ENCODE results near the gene TIPARP.

TIPARP gene

DNA sequence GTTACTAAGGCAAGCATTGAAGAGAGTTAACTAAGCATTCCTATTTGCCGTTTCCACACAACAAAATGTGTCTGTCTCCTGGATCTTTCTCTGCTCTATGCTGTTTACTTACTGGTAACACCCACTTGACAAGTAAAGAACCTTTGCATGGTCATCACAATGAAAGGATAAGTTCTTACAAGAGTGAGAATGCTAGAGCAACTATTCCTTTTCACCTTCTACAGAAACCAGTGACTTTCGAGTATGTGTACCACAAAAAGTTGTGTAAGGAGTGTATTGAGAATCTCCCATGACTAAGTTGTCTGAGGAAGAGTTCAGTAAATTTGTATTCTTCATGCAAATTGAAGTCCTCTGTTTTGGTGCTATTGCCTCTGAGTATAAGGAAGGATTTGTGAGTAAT lies 10.8 kb downstream of the TIPARP start:
- H2AFZ ChIP-seq (ENCODE audit: low read length) = no peak overlapping the region
- no peaks in the 10 kb centered on the region for H3F3A ChIP-seq (ENCODE audit: insufficient read depth, low read length)
- H4K20me1 ChIP-seq (ENCODE audit: insufficient read depth, low read length) = peaks cover 7% of the 10 kb centered on the region; the same call in 1 of the 2 replicates
- peaks cover 100% of the 10 kb centered on the region for H3K79me2 ChIP-seq (ENCODE audit: insufficient read depth, low read length)
- no peak overlapping the region; the same call in 1 of the 2 replicates for H3K9ac ChIP-seq (ENCODE audit: low read length)
- H3K9me2 ChIP-seq (ENCODE audit: low read depth, low read length) = no peaks in the 10 kb centered on the region
- peaks cover 60% of the 10 kb centered on the region; the same call in 1 of the 2 replicates for H3K36me3 ChIP-seq (ENCODE audit: insufficient read depth, low read length)
- H3K4me3 ChIP-seq (ENCODE audit: low read depth, low read length, poor library complexity, severe bottlenecking) = no peak overlapping the region
- H3K27ac ChIP-seq (ENCODE audit: low read depth, low read length, poor library complexity, severe bottlenecking) = no peak overlapping the region
- H3K4me2 ChIP-seq (ENCODE audit: low read length) = peak overlapping the region; percentile 22; the same call in 1 of the 2 replicates
- H3K27me3 ChIP-seq (ENCODE audit: insufficient read depth, low read length) = no peaks in the 10 kb centered on the region
- peaks cover 72% of the 10 kb centered on the region for H3K4me1 ChIP-seq (ENCODE audit: insufficient read depth, low read length, severe bottlenecking)
- no peaks in the 10 kb centered on the region for H3K9me3 ChIP-seq (ENCODE audit: low read length)
- TF ChIP-seq, protein P1, sequence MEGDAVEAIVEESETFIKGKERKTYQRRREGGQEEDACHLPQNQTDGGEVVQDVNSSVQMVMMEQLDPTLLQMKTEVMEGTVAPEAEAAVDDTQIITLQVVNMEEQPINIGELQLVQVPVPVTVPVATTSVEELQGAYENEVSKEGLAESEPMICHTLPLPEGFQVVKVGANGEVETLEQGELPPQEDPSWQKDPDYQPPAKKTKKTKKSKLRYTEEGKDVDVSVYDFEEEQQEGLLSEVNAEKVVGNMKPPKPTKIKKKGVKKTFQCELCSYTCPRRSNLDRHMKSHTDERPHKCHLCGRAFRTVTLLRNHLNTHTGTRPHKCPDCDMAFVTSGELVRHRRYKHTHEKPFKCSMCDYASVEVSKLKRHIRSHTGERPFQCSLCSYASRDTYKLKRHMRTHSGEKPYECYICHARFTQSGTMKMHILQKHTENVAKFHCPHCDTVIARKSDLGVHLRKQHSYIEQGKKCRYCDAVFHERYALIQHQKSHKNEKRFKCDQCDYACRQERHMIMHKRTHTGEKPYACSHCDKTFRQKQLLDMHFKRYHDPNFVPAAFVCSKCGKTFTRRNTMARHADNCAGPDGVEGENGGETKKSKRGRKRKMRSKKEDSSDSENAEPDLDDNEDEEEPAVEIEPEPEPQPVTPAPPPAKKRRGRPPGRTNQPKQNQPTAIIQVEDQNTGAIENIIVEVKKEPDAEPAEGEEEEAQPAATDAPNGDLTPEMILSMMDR (IDR thresholded peaks at IDR 0.05; ENCODE audit: low read length) = no peak
- no peak for TF ChIP-seq EZH2 (IDR thresholded peaks at IDR 0.05; ENCODE audit: borderline replicate concordance, low read length)

DNA sequence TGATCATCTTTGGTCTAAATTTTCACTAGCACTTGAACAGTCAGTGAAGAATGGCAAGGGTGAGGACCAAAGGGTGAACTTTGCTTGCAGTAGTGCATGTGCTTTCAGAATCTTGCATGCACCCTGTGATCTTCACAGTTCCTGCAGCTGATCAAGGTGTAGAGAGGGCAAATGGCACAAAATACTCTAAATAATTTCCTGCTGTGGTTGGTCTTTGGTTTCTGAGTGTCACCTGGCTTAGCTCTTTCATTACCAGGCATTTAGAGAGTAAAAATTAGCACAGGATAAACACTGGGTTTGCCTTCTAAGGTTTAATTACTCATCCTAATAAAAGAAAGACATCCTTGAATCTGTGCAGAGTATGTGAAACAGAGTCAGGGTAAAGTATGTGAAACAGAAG lies 11.4 kb downstream of the TIPARP start:
- Histone ChIP-seq H3K27me3 (ENCODE audit: insufficient read depth, low read length) (no peaks in the 10 kb centered on the region), H3K9me3 (ENCODE audit: low read length) (no peaks in the 10 kb centered on the region), H3K9ac (ENCODE audit: low read length) (no peak overlapping the region), H3F3A (ENCODE audit: insufficient read depth, low read length) (no peaks in the 10 kb centered on the region), H3K4me2 (ENCODE audit: low read length) (peak overlapping the region; percentile 22; the same call in 1 of the 2 replicates), H4K20me1 (ENCODE audit: insufficient read depth, low read length) (peaks cover 7% of the 10 kb centered on the region; the same call in 1 of the 2 replicates), H2AFZ (ENCODE audit: low read length) (no peak overlapping the region), H3K79me2 (ENCODE audit: insufficient read depth, low read length) (peaks cover 100% of the 10 kb centered on the region), H3K36me3 (ENCODE audit: insufficient read depth, low read length) (peaks cover 55% of the 10 kb centered on the region; the same call in 1 of the 2 replicates), H3K27ac (ENCODE audit: low read depth, low read length, poor library complexity, severe bottlenecking) (peak overlapping the region; percentile 2), H3K9me2 (ENCODE audit: low read depth, low read length) (no peaks in the 10 kb centered on the region), H3K4me1 (ENCODE audit: insufficient read depth, low read length, severe bottlenecking) (peaks cover 67% of the 10 kb centered on the region), H3K4me3 (ENCODE audit: low read depth, low read length, poor library complexity, severe bottlenecking) (no peak overlapping the region)
- TF ChIP-seq, protein P1 (IDR thresholded peaks at IDR 0.05; ENCODE audit: low read length) = no peak

DNA sequence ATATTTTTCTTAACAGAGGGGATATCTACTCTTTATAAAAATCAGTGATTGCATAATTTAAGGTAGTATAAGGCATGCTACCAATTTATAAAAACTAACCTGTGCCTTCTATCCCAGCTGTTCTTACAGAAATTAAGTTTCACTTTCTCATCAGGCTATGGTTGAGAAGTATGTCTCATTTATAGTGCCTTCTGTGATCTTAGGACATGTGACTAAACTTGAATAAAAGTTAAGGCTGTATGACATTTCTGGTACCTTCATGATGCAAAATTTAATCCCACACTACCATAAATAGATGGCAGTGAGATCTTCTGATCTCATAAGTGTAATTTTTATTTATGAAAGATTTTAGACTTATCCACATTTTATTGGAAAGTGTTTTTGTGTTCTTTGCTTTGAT lies 12.6 kb downstream of the TIPARP start:
- no peak overlapping the region for H3K4me2 ChIP-seq (ENCODE audit: low read length)
- H3K4me3 ChIP-seq (ENCODE audit: low read depth, low read length, poor library complexity, severe bottlenecking) = no peak overlapping the region
- TF ChIP-seq EZH2 (IDR thresholded peaks at IDR 0.05; ENCODE audit: borderline replicate concordance, low read length) = no peak
- TF ChIP-seq, protein P1 (IDR thresholded peaks at IDR 0.05; ENCODE audit: low read length) = no peak
- no peaks in the 10 kb centered on the region for H3K9me2 ChIP-seq (ENCODE audit: low read depth, low read length)
- no peak overlapping the region for H3K9ac ChIP-seq (ENCODE audit: low read length)
- no peaks in the 10 kb centered on the region for H3F3A ChIP-seq (ENCODE audit: insufficient read depth, low read length)
- peaks cover 100% of the 10 kb centered on the region for H3K79me2 ChIP-seq (ENCODE audit: insufficient read depth, low read length)
- no peaks in the 10 kb centered on the region for H3K9me3 ChIP-seq (ENCODE audit: low read length)
- peaks cover 49% of the 10 kb centered on the region; the same call in 1 of the 2 replicates for H3K36me3 ChIP-seq (ENCODE audit: insufficient read depth, low read length)
- peaks cover 6% of the 10 kb centered on the region; the same call in 1 of the 2 replicates for H4K20me1 ChIP-seq (ENCODE audit: insufficient read depth, low read length)
- H3K4me1 ChIP-seq (ENCODE audit: insufficient read depth, low read length, severe bottlenecking) = peaks cover 57% of the 10 kb centered on the region
- H3K27ac ChIP-seq (ENCODE audit: low read depth, low read length, poor library complexity, severe bottlenecking) = no peak overlapping the region
- H2AFZ ChIP-seq (ENCODE audit: low read length) = no peak overlapping the region
- H3K27me3 ChIP-seq (ENCODE audit: insufficient read depth, low read length) = no peaks in the 10 kb centered on the region

Data from OCI-LY1 (cell line).